Activated CD4-positive, alpha-beta T cell treated with anti-CD3 and anti-CD28 coated beads for 4 hours (primary cell): ENCODE results near the gene ADAM15.

Experiments
- DNase-seq, 2 donors: peaks; one replicate each; pipeline ENCODE4 v3.0.0-alpha.2; 2020

Gene ADAM15

DNA sequence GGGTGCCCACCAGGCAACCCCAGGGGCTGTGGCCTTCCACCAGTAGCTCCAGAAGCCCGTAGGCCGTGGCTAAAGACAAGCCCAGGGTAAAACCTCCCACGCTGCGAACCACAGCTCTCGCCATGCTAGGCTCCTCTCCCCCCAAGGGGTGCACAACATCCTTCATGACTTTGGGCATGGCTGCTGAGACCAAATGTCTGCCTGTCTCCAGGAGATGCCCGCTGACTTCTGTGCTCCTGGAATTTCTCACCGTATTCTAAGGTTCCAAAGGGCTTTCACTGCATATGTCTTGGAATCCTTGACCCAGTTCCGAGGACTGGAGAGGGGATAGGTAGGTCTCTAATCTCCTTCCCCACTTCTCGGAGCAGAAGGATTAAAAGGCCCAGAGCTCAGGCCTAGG lies 17.6 kb upstream of the ADAM15 start, which contains the start of the genes DCST1 and DCST2:
TSS of gene DCST1 (plus strand) at position 301 of the 400 bp plus-strand sequence. CDS start 213 bp downstream, outside the sequence.
TSS of gene DCST2 (minus strand) at position 258 of the 400 bp plus-strand sequence. CDS start at position 178, 80 bp downstream.
- DNase-seq = no peak

DNA sequence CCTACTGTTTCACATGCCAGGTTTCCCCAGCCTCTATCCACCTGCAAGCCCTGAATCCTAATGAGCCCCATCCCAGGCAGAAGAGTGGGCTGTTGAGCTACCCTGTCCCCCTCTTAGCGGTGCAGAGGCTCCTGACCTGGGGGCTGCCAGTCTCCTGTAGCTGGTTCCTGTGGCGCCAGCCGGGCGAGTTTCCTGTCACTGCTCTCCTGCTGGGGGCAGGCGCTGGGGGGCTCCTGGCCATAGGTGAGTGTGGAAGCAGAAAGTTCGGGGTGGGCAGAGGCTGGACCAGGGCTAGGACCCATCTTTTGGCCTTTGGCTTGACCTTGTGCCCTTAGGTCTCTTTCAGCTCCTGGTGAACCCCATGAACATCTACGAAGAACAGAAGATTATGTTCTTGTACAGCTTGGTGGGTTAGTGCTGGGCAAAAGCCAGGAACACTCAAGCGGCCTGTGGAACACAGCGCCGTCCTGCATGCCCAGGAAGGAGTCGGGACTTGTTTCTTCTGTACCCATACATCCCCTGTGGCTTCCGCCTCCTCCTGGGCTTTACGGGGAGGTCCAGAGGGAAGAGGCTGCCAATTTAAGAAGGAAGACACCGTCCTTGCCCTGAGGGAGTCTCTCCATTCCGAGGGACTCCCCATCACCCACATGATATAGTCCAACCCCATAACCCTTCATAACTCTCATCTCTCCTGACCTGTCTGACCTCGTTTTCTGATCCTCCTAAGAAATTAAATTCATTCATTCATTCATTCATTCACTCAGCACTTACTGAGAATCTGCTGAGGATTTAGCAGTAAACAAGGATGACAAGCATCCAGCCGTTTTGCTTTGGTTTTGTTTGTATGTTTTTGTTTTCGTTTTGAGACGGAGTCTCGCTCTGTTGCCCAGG lies 16.6 kb upstream of the ADAM15 start:
- no peak for DNase-seq

DNA sequence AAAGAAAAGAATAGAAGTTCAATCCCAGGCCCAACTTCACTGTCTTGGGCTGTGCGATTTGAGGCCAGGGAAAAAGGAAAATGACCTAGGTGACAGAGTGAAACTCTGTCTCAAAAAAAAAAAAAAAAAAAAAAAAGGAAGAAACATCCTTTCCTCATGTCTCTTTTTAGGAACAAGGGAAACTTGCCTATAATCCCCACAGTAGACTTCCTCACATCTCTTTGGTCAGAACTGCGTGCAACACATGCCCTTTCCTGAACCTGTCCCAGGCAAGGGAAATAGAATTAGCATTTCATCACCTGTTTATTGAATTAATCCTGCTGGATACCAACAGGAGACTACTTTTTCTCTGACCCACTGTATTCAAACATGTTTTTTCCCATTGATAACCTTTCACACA lies 15.2 kb upstream of the ADAM15 start:
- DNase-seq = no peak

DNA sequence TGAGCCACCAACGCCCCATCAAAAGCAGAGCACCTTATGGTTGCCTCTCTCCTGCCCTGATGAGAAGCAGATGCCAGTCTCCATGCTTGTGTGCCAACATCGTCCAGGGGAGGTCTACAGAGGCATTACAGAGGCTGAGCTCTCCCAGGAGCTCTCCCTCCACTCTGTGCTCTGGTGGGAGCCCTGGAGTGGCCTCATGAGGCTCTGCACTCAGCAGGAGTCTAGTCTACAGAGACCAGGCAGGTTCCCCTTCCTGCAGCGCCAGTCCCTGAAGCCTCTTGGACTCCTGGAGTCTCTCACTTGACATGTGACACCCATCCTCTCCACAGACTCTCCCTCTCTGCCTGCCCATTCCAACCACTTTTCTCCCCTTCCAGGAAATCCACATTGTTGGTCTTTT lies 14.1 kb upstream of the ADAM15 start:
- DNase-seq = no peak

DNA sequence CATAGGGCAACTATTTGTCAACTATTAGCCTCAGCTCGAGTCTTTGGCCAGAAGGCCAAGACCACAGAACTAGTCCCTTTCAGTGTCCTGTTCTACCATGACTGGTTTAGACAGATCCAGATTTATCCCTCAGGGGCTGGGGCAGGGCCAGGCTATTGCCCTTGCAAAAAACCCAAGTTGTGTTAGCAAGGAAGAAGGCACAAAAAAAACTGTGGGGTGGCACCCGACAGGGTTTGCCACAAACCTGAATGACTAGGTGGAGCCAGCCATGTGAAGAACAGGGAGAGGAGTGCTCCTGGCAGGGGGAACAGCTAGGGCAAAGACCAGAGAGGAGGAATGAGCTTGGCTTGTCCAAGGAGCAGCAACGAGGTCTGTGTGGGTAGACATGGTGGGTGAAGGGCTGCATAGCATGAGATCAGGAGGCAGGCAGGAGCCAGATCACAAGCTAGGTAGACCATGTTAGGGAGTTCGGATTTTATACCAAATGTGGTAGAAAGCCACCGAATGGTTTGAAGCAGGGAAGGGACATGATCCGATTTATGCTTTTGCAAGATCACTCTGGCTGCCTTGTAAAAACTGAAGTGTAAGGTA lies 13.2 kb upstream of the ADAM15 start:
- no peak for DNase-seq

DNA sequence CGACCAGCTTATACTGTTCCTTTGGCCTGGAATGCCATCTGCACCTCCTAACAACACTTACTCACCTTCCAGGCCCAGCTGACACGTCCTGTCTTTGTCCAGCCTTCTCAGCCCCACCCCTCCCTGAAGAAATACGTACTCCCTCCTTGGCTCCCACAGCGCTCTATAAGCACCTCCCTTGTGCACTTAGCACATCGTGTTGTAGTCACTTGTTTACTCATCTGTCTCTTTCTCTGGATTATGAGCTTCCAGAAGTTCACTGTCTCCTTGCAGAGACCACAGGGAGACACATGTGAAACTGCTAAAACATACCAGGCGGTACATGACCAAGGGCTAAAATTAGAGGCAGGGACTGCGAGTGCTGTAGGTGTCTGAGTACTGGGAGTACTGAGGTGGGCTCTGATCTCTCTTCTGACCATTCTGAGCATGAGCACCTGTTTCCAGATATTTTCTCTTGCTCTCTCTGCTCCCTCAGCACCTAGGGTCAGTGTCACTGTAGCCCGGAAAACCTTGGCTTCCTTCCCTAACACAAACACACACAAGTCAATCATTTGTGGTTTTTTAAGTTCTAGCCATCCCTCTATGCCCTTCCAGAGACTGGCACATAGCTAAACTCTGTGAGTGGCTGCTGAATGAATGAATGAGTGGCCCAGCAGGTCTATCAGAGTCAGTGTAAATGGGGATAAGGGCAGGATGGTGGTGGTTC lies 12.4 kb upstream of the ADAM15 start:
- no peak for DNase-seq

DNA sequence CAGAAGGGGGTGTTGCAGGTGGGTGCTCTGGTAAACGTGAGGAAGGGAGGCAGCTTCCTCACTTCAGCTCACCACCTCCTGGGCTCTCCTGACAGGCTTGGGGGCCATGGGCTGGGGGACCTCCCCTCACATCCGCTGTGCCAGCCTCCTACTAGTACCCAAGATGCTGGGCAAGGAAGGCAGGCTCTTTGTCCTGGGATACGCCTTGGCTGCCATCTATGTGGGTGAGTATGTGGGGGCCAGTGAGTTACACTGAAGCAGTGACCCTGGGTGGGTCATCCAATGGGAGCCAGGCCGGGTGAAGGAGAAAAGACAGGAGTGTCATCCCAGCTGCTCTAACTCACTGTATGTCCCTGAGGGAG lies 11.8 kb upstream of the ADAM15 start:
- no peak for DNase-seq

DNA sequence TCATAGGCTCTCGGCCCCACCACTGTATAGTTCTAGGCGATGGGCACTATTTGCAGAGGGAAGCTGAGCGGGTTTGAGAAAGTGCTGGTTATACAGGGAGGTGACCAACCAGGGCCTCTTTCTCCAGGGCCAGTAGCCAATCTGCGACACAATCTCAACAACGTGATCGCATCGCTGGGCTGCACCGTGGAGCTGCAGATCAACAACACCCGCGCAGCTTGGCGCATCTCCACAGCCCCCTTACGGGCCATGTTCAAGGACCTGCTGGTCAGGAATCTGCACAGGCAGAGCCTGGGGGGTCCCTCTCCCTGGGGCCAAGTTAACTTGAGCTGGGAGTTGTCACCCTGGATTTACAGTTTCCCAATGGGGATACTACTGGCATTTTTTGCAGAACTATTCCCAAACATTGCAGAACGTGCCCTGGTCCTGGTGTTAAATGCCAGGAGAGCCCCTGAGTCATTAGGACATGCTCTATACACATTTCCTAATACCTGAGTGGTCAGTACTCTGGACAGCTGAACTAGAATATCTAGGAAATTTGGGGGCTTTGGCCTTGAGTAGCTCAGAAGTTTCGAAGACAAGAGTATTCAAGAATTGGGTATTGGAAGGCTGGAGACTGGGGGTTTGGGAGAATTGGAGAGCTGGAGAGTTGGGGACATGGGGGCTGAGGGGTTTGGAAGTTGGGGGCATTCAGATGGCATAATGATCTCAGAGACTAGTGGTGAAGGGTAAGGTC lies 10.6 kb upstream of the ADAM15 start:
- DNase-seq = no peak

DNA sequence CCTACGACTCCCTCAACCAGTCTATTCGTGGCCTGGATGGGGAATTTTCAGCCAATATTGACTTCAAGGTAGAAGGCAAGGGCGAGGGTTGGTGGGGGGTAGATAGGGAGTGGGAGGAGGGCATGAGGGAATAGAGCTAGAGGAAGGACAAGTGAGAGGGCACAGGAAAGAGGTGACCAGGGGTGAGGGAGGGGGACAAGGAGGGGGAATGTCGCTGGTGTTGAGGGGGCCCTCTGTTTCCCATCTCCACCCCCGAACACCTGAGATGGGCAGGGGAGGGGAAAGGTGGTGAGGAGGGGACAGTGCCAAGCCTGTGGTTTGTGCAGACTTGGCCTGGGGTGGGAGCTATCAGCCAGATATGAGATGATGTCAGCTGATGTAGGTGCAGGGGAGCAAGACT lies 8.3 kb upstream of the ADAM15 start:
- DNase-seq = no peak

DNA sequence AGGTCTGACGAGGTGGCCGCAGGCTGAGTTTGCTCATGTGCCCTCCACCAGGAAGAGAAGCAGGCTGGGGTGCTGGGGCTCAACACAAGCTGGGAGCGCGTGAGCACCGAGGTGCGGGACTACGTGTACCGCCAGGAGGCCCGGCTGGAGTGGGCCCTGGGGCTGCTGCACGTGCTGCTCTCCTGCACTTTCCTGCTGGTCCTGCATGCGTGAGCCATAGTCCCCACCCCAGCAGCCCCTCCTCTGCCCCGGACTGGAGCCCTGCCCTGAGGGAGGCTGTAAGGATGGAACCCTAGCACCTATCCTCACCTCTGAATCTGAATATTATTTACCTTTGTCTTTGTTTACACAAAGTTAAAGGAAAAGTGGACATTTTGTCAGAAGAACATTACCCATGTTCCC lies 7.8 kb upstream of the ADAM15 start:
- DNase-seq = no peak

DNA sequence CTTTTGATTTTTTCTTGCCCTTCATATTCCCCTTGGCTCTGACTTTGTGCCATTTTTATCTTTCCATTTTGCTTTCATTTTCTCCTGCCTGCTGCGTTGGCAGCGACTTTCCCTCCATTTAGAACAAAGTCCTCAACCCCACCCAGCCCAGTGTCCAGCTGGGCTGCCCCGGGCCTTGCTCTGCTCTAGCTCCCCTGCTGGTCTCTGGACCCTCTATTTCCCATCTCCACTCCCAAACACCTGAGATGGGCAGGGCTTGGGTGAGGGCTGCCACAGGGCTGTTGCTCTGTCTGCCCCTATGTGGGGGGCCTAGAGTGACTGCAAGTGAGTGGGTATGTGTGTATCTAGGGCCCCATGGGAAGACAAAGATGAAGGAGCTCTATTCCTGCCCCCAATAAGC lies 7.3 kb upstream of the ADAM15 start:
- no peak for DNase-seq

DNA sequence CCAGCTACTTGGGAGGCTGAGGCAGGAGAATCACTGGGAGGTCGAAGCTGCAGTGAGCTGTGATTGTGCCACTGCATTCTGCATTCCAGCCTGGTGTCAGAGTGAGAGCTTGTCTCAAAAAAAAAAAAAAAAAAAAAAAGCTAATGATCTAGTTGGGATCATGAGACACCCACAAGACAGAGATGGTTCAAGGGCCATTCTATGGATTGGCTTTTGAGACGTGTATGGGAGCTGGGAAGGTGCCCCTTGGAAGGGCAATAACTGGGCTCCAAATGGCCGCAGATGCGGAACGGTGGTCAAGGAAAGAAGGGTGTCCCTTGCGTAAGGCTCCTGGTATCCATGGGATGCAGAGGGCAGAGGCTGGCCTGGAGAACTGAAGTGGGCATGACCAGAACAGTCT lies 6.8 kb upstream of the ADAM15 start:
- DNase-seq = no peak

DNA sequence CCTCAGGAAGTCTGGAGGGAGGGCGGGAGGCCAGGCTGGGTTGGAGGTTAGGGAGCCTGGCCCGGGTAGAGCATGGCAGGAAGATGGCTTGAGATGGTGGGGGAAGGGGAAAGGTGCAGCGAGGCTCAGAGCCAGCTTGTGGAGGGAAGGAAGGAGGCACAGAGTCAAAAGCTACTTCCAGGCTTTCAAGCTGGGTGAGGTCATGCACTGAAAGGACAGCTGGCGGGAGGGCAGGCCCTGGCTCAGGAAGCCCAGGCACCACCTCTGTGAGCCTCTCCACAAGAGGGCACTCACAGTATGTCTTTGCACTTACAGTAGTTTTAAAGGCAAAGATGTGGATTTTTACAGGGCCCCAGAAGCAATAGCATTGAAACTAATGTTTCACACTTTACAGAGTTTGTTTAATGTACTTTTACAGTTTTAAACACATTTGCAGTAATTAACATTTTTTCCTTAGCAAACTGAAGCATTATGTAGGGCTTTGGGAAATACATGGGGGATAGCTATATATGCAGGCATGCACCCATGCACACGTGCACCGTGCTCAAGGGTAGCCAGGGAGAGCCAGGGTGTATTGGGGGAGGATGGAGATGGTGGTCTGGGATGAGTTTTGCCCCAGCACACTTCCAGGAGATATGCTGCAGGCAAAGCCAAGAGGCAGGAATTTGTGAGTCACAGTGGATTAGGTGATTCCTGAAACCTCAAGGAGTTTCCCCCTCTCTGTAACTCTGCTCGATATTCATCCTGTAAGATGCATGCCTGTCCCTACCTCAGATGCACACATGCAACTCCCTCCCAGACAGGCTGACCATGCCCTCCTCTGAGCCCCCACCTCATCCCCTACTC lies 6.1 kb upstream of the ADAM15 start:
- DNase-seq = peak; percentile 58 to 61

DNA sequence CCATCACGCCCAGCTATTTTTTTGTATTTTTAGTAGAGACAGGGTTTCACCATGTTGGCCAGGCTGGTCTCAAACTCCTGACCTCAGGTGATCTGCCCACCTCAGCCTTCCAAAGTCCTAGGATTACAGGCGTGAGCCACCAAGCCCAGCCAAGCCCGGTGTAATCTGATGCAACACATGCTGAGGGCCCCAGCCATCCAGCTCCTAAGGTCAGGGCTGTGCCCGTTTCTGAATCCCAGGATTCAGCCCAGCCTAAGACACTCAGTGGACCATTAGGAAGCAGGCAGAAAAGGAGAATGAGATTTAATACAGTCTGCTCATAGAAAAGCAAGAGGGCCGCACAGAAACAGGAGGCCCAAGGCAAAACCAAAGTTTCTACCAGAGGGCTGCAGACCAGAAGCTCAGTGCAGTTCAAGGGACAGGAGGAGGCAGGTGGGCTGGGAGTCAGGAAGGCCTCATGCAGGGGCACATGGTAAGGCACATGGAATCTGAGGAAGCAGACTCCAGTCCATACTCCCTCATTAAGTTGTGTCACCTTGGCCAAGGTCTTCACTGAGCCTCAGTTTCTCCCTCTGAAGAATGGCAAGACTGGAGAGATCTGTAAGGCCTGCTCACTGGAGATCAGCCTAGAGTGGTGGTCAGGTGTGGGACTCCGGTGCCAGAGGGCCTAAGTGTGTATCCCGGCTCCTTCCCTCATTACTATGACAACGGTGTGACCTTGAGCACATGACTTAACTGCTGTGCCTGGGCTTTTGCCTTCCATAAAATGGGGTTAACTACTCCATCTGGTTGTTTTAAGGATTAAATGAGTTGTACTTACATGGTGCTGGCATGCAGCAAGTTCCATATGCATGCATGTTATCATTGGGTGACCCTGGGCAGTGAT lies 2.4 kb upstream of the ADAM15 start:
- DNase-seq = no peak

DNA sequence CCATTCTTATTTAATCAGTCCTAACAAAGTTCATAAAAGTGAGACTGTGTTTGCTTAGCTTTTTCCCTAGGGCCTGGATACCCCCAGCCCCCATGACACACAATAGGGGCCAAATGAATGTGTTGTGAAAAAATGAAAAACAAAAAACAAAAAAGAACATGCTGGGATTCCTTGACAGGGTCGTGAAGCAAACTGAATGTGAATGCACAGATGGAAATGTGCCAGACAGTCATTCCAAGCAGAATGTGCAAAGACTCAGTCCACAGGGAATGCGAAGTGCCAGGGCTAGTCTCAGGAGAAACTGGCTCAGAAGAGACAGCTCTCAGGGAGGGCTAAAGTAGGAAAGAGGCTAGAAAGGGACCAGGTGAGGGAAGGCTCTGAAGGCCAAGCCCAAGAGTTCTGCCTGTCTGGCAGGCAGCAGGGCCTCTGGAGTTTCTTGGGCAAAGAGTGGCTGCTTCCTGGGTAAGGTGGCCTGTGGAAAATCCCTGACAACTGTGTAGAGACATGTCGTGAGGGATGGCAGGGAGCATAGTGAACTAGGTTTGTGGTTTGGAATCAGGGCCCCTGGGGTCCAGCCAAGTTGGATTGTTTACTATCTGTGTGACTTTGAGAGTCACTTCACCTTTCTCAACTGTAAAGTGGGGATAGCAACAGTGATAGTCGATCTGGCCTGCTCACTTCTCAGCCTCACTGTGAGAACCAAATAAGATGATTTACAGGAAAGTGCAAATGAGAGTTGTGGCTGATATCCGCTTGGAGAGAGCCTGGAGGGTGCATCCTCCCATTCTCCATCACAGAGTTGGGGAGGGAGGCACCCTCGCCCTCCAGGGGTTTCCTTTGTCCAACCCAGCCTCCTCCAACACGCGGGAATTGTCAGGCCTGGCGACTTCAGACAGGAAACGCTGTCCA lies 1.2 kb upstream of the ADAM15 start:
- DNase-seq = no peak

DNA sequence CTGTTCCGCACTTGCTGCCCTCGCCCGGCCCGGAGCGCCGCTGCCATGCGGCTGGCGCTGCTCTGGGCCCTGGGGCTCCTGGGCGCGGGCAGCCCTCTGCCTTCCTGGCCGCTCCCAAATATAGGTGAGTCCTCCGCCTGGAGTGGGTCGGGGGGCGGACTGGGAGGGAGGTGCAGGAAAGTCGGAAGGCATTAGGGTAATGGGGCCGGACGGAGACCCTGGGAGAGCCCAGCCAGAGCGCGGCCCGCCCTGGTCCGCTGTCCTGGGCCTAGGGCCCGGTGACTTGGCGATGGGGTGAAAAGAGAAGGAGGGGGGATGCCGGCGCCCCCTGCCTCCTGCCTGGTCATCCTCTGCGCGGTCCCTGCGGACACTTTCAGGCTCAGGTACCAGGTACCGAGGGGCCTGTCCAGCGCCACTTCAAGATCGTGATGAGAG lies 243 bp downstream of the ADAM15 start:
- DNase-seq = no peak

DNA sequence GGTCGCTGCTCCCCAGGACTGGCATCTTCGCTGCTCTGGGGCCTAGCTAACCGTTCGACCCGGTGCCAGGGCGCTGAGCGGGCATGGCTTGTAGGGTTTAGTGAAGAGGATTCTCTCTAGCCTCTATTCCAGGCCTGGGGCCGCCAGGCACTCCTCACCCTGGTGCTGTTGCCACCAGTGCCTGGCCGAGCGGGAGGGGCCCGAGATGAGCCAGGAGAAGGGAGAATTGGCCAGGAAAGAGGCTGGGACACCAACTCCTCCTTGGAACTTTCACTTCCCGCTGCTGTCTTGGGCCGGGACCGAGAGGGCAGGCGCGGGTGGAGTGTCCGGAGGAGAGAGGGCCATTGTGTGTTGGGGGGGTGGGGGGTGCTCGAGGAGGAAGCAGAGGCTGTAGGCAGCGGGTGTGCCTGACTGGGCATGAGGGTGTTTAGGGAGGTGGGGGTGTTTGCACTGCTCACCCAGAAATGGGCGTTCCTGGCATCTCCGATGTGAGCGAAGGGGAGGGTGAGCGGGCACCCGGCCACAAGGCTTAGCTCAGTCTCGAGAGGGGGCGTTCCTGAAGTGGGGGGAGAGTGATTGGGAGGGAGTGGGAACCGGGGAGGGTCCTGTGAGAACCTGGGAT lies 772 bp downstream of the ADAM15 start:
- DNase-seq = peak; percentile 51 to 52

DNA sequence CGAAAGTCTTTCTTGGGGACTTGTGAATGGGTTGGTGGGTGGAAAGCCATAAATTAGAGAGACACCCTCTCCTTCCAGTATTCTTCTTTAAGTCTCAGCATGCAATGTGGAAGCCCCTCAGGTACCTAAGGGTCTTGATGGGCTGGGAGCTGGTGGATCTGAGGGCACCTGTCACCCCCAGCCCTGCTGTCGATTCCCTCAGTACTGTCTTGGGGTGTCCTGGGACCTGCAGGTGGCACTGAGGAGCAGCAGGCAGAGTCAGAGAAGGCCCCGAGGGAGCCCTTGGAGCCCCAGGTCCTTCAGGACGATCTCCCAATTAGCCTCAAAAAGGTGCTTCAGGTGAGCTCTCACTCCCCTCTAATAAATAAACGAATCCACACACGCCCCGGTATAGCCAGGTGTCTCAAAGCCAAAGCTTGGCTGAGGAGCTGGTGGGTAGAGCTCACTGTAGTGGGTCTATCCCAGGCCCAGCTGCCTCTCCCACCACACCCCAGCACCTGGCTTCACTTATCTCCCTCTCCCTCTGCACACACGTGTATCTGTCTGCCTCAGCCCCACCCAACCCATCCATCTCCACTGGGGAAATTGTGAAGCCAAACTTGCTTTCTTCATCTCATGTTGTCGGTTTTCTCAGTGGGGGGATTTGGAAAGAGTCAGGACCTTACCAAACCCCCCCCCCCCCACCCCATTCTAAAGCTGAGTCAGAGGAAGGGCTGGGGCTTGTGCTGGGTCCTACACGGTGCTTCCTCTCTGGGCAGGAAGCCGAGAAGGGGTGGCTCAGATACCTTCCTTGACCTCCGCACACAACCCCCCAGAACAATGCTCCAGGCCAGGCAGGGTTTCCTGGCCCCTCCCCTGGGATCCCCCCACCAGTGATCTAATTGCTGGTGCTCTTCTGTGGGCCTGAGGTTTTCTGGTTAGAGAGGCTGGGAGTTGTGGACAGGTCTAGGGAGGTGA lies 1.6 kb downstream of the ADAM15 start:
- peak in 1 of 2 donors; percentile 19 for DNase-seq
